GM19328 (cell line): ENCODE results near the gene ITGB3.

Experiments used
- ATAC-seq: cut with Tn5 transposase; IDR thresholded peaks from one replicate; pipeline ENCODE4 v1.9.1; 2021; ENCODE audit warnings: mild to moderate bottlenecking, moderate library complexity; ENCODE audit not compliant: unreplicated experiment

ITGB3 gene

GRCh38 chr17:47295874-47296255 lies 42.2 kb downstream of the ITGB3 start:
- ATAC-seq: no peak

GRCh38 chr17:47297661-47298400 lies 44.2 kb downstream of the ITGB3 start:
- no peak for ATAC-seq

- ATAC-seq: no peak
These were observed 45.1 kb downstream of the ITGB3 start for GRCh38 chr17:47298712-47299111.

- ATAC-seq: no peak
These were observed 45.7 kb downstream of the ITGB3 start for GRCh38 chr17:47299239-47299910.

GRCh38 chr17:47300718-47301117 lies 47.1 kb downstream of the ITGB3 start:
- no peak for ATAC-seq

GRCh38 chr17:47301161-47301560 lies 47.5 kb downstream of the ITGB3 start:
- no peak for ATAC-seq

GRCh38 chr17:47301831-47302230 lies 48.2 kb downstream of the ITGB3 start:
- ATAC-seq: no peak

GRCh38 chr17:47304186-47304585 lies 50.6 kb downstream of the ITGB3 start:
- no peak for ATAC-seq

GRCh38 chr17:47305302-47305923 lies 51.8 kb downstream of the ITGB3 start:
- no peak for ATAC-seq

GRCh38 chr17:47310186-47310733 lies 56.6 kb downstream of the ITGB3 start:
- no peak for ATAC-seq

GRCh38 chr17:47311420-47311819 lies 57.8 kb downstream of the ITGB3 start:
- no peak for ATAC-seq

- no peak for ATAC-seq
These were observed 62.0 kb downstream of the ITGB3 start for GRCh38 chr17:47315451-47316266.

GRCh38 chr17:47316311-47316710 lies 62.7 kb downstream of the ITGB3 start:
- no peak for ATAC-seq

GRCh38 chr17:47317119-47317518 lies 63.5 kb downstream of the ITGB3 start:
- ATAC-seq: no peak

- ATAC-seq: no peak
These were observed 64.7 kb downstream of the ITGB3 start for GRCh38 chr17:47318197-47318918.

GRCh38 chr17:47320879-47321502 lies 67.4 kb downstream of the ITGB3 start:
- ATAC-seq: no peak

- ATAC-seq: peak; percentile 83
These were observed 70.0 kb downstream of the ITGB3 start, which contains the start of gene EFCAB13 for GRCh38 chr17:47323382-47324223. EFCAB13 (plus strand) TSS chr17:47323955; CDS start chr17:47328354, 4,399 bp downstream.

GRCh38 chr17:47324224-47325020 lies 70.8 kb downstream of the ITGB3 start:
- peak; percentile 20 for ATAC-seq
